HG03139 (cell line): ENCODE results near the gene MDM1.

Source experiments
- ATAC-seq: cut with Tn5 transposase; IDR thresholded peaks from one replicate; pipeline ENCODE4 v1.9.1; 2021; ENCODE audit not compliant: unreplicated experiment

MDM1 gene

GRCh38 chr12:68279227-68280054 is 52.7 kb downstream of the MDM1 start:
- no peak for ATAC-seq

- no peak for ATAC-seq
These were observed 55.7 kb downstream of the MDM1 start for GRCh38 chr12:68276402-68276930.

- ATAC-seq, result no peak
These were observed 59.4 kb downstream of the MDM1 start for GRCh38 chr12:68272732-68273131.

GRCh38 chr12:68271346-68271745 is 60.8 kb downstream of the MDM1 start:
- ATAC-seq, result no peak

GRCh38 chr12:68270358-68270757 is 61.8 kb downstream of the MDM1 start:
- no peak for ATAC-seq

GRCh38 chr12:68269779-68270178 is 62.4 kb downstream of the MDM1 start:
- no peak for ATAC-seq

GRCh38 chr12:68268967-68269366 is 63.2 kb downstream of the MDM1 start:
- no peak for ATAC-seq

- no peak for ATAC-seq
These were observed 64.2 kb downstream of the MDM1 start for GRCh38 chr12:68267892-68268396.

- ATAC-seq, result no peak
These were observed 67.3 kb downstream of the MDM1 start for GRCh38 chr12:68264857-68265256.

GRCh38 chr12:68264158-68264855 is 67.9 kb downstream of the MDM1 start:
- ATAC-seq, result no peak

- ATAC-seq, result no peak
These were observed 68.8 kb downstream of the MDM1 start for GRCh38 chr12:68263366-68263765.

GRCh38 chr12:68261896-68262295 is 70.3 kb downstream of the MDM1 start:
- ATAC-seq, result no peak

GRCh38 chr12:68260153-68260552 is 72.0 kb downstream of the MDM1 start:
- ATAC-seq, result no peak

- ATAC-seq, result no peak
These were observed 72.7 kb downstream of the MDM1 start for GRCh38 chr12:68259318-68259940.

- no peak for ATAC-seq
These were observed 78.7 kb downstream of the MDM1 start, which contains the start of gene IL22 for GRCh38 chr12:68253504-68253903. IL22 (minus strand) TSS chr12:68253604; CDS start chr12:68253448, 156 bp downstream.

GRCh38 chr12:68252077-68252476 is 80.1 kb downstream of the MDM1 start:
- ATAC-seq, result no peak

GRCh38 chr12:68250454-68250853 is 81.7 kb downstream of the MDM1 start:
- ATAC-seq, result no peak

GRCh38 chr12:68247785-68248184 is 84.4 kb downstream of the MDM1 start:
- no peak for ATAC-seq

- ATAC-seq, result no peak
These were observed 85.8 kb downstream of the MDM1 start for GRCh38 chr12:68246350-68246749.

GRCh38 chr12:68245180-68246021 is 86.8 kb downstream of the MDM1 start:
- no peak for ATAC-seq
